HG03457 (cell line): ENCODE data around the gene SLC28A1.
"Not testable (repeated sequence)": the region's sequence is repeated elsewhere in the genome, so short reads cannot be mapped to it uniquely, and the experiment has no call there.

Experiments used
- ATAC-seq: cut with Tn5 transposase; IDR thresholded peaks from one replicate; pipeline ENCODE4 v1.9.1; 2021; ENCODE audit warnings: moderate number of reproducible peaks; ENCODE audit not compliant: unreplicated experiment

SLC28A1 gene

GRCh38 chr15:84961707-84962106 lies 77.2 kb downstream of the SLC28A1 start:
- ATAC-seq: no peak

- no peak for ATAC-seq
Observed at GRCh38 chr15:84962955-84963354, 78.5 kb downstream of the SLC28A1 start.

- ATAC-seq: no peak
Observed at GRCh38 chr15:84967380-84967779, 82.9 kb downstream of the SLC28A1 start.

GRCh38 chr15:84968301-84968700 lies 83.8 kb downstream of the SLC28A1 start:
- no peak for ATAC-seq

DNA sequence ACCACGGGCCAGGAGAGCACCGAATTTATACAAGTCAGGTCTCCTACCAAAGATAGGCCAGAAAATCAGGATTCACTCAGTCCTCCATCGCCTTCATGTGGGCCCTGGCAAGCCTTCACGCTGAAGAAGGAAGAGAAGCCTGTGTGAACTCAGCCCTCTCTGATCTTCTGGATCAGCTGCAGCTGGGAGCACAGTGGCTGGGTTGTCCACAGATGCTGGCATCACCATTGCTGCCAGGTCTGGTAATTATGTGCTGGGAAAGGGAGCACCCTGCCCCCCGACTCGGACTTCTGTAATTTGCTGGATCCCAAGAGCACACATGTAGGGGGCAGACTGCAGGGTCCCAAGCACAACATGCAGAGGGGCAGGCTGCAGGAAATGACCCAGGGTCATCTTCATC lies 84.8 kb downstream of the SLC28A1 start:
- no peak for ATAC-seq

- no peak for ATAC-seq
Observed at GRCh38 chr15:84970843-84971242, 86.4 kb downstream of the SLC28A1 start.

GRCh38 chr15:84973492-84974460 lies 89.3 kb downstream of the SLC28A1 start:
- no peak for ATAC-seq

DNA sequence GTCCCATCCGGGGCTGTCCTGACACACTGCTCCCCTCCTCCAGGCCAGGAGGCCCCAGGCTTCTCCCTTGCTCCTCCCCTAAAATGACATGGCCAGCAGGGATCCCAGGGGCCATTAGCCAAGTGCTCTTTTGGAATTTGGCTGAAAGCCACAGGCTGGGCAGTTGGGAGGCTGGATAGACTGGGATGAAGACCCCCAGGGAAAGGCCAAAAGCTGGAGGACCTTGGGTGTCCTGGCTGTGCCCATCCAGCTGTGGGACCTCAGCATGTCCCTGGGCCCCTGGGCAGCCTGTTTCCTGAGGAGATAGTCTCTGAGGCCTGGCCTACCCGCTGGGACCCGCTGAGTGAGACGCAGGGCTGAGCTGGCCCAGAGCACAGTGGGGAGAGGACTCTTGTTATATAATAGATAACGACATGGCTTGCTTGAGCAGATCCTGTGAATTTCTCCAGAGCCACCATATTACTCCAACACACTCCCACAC lies 91.4 kb downstream of the SLC28A1 start:
- ATAC-seq: no peak

- no peak for ATAC-seq
Observed at GRCh38 chr15:84976746-84977345, 92.4 kb downstream of the SLC28A1 start.

DNA sequence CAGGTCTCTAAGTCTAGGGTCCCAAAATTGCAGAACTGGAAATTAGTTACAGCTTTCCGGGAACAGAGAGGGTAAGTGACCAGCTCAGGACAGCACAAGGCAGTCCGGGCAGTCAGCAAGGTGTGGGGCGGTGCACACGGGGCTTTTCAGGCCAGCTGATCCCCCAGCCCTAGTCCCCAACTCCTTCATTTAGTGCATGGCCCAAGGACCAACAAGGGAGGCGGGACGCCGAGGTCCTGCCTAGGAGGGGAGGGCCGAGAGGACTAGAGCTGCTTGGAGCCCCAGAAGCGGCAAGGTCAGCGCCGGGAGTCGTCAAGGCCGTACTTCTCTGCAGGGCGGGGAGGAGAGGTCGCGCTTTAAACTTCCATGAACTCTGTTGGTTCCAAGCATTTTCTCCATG lies 95.2 kb downstream of the SLC28A1 start:
- ATAC-seq: no peak

DNA sequence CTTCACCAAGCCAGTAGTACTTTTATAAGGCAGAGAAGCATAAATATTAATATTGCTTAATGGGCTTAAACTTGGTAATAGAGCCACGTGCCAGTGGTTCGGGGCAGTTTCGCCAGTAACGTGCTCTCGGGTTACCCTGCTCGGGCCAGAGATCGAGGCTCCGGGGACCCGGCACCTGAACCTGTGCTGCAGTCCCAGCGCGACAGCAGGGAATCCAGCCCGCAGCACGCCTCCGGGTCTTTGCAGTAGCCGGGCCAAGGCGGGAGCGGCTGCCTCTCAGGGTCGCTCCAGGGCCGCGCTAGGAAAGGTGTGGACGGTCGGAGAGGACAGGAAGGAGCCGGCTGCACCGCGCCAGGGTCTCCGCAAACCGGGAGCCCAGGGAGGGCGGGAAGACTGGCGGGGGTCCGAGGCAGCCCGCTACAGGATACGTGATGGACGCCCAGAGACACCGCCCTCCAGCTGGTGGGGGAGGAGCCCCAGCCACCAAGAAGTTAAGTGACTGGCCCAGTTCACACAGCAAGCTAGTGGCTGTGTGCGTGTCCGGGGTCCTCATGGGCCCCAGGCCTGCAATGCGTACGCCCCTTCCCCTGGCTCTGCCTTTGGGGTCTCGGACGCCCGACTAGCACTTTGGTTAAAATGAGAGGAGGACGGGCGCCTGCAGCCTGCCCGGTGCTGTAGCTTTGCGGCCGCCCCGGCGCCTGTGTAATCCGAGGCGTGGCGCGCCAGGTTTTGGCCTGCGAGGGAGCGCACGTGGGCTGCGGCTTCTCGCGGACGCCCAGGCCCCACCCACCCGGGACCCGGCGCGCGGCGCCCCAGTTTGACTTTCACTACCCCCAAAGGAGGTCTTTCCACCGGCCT lies 96.0 kb downstream of the SLC28A1 start:
- ATAC-seq: peak; percentile 48

- ATAC-seq: peak; percentile 58
Observed at GRCh38 chr15:84981054-84981710, 96.7 kb downstream of the SLC28A1 start.

- peak; percentile 9 for ATAC-seq
Observed at GRCh38 chr15:84981711-84982300, 97.3 kb downstream of the SLC28A1 start, which contains the start of gene PDE8A. TSS of gene PDE8A (plus strand) at chr15:84981856. CDS start at chr15:84982163, 307 bp downstream.

DNA sequence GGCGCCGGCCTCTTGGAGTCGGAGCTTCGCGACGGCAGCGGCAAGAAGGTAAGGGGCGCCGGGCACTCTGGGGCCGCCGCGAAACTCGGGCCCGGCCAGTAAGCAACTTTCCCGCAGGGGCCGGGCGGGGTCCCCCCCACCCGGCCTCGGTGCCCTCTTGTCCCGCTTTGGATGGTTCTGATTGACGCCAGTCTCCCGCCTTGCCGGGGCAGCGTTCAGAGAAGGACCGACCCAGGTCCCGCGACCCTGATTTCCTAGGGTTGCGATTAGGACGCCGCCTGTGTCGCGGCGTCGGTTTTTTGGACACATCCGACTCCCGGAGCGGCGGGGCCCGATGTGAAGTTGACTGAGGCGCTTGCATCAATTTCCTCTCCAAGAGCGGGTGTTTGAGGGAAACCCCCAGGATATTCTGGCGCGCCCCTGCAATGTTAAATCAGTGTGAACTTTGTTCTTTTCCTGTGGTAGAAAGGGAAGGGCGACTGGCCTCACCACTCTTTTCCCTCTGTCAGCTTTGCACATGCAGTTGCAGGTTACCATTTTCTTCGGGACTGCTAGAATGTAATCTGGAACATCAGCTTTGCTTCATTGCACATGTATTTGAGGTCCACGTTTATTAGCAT lies 97.9 kb downstream of the SLC28A1 start:
- ATAC-seq: no peak

GRCh38 chr15:84983294-84983693 lies 98.8 kb downstream of the SLC28A1 start:
- ATAC-seq: no peak

GRCh38 chr15:84983711-84984110 lies 99.2 kb downstream of the SLC28A1 start:
- no peak for ATAC-seq

DNA sequence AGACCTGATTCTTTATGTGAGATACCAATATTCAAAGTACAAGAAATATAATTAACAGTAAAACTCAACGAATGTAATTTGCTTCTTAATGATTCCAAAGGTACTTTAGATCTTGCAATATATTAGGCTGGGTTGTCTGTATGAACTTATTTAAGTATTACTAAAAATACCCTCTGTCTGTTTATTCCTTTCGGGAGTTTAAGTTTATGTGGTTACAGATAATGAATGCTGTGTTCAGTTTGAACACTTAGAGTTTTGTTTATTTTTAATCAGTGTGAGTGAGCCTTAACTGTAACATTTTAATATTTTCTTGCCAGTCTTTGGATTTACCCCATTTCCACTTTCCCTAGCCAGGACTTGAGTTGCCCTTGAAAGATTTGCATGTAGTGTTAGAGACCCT lies 100.7 kb downstream of the SLC28A1 start:
- ATAC-seq: no peak

- ATAC-seq: not testable (repeated sequence)
Observed at GRCh38 chr15:84987351-84987750, 102.9 kb downstream of the SLC28A1 start.

DNA sequence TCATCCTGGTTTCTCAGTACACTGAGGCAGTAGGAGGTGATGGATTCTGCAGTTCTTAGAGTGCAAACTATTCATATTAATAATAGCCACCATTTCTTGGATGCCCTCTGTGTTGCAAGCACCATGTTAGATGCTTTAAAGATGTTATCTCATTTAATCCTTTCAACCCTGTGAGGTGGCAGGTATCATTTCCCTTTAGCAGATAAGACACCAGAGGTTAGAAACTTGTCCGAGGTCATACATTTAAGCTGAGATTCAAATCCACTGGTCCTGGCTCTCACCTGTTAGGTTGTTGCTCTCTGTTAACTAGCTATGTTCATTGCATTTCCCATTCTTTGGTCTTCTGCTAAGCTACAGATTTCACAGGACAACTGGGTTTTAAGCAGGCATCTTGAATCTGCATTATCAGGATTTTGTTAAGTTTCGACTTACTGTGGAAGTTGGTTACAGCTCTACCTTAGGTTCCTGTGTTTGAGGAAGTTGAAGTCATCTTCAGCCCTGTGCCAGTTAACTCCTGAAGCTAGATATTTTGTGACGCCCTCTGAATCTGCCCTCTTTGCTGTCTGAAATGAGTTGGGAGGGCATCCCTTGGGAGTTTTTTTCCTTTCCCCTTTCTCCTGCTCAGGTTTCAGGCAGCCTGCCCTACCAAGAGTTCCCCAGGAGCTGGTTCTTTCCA lies 103.6 kb downstream of the SLC28A1 start:
- no peak for ATAC-seq
